HG03064 (cell line): ENCODE results near the gene FXYD5.

Source experiments
- ATAC-seq: cut with Tn5 transposase; IDR thresholded peaks from one replicate; pipeline ENCODE4 v1.9.1; 2021; ENCODE audit warnings: low read depth; ENCODE audit not compliant: unreplicated experiment

Gene FXYD5

GRCh38 chr19:35154525-35155406 is at the start of gene FXYD5:
Gene FXYD5 (plus strand): TSS chr19:35154735. CDS start chr19:35155551, 816 bp downstream.
- ATAC-seq = no peak

DNA sequence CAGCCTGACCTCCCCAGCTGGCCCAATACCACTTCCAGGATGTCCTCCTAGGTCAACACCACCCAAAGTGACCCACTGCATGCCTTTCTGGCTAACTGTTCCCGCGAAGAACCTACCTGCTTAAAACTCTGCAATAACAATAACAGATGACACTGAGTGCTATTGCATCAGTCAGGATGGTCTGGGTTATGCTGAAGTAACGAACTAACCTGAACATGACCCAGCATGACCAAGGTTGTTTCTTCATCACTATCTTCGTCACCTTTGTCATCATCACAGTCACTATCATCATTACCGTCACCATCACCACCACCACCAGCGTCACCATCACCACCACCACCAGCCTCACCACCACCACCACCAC is 49.5 kb upstream of the FXYD5 start:
- ATAC-seq = no peak

GRCh38 chr19:35105411-35106290 is 48.9 kb upstream of the FXYD5 start:
- ATAC-seq = no peak

- no peak for ATAC-seq
These were observed 48.3 kb upstream of the FXYD5 start for GRCh38 chr19:35106291-35106583.

GRCh38 chr19:35106898-35107541 is 47.5 kb upstream of the FXYD5 start:
- ATAC-seq = no peak

DNA sequence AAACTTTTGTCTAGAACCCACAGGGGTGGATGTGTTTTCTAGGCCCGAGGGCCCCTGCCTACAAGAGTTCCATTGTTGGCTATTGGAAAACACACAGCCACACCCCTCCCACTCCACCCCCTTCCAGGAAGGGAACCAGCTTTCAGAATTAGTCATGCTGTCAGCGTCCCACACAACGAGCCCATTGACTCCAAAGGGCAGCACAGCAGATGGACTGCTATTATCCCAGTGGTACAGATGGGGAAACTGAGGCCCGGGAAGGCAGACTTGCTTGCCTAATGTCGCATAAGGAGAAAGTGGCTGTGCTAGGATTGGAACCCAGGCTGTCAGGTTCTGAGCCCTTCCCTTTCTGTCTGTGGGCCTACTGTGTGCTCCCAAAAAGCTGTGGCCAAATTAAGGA is 47.0 kb upstream of the FXYD5 start:
- ATAC-seq = no peak

- ATAC-seq = no peak
These were observed 45.8 kb upstream of the FXYD5 start for GRCh38 chr19:35108730-35109129.

- no peak for ATAC-seq
These were observed 45.0 kb upstream of the FXYD5 start for GRCh38 chr19:35109395-35110112.

- no peak for ATAC-seq
These were observed 43.6 kb upstream of the FXYD5 start for GRCh38 chr19:35110974-35111373.

GRCh38 chr19:35112995-35113688 is 41.4 kb upstream of the FXYD5 start:
- no peak for ATAC-seq

DNA sequence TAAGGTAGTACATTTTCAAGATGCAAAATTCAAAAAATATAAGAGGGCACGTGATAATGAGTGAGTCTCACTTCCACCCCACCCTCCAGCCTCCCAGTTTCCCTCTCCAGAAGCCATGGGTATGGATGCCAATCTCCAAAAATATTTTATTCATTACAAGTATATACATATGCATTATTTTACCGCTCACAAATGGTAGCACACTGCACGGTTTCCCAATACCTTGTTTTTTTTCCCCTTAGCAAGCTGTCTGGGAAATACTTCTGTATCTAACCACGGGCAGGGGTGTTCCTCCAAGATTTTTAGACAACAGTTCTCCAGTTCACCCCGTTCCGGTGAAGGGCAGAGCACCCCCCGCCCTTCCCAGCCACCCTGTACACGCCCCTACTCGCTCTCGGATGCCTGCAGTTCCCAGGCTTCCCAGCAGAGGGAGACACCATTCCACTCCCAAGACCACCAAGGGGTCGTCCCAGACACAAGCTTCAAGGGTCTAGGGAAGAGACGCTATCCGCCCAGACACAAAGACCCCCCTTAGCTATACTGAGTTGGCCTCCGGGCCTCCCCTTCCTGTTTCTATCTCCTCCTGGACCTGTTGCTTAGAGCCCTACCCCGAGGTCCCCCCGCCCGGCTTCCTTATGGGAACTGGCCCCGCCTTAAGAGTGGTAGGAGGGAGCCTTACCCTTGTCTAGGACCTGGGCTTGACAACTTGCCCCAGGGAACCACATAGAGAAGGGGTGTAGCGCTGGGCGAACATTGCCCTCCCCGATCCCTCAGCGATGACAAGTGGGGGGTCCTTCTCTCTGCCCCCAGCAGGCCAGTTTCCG is 40.0 kb upstream of the FXYD5 start:
- no peak for ATAC-seq

- no peak for ATAC-seq
These were observed 39.2 kb upstream of the FXYD5 start, which contains the start of gene FXYD3 for GRCh38 chr19:35115177-35115951. Gene FXYD3 (plus strand): TSS chr19:35115823. CDS start chr19:35119377, 3,554 bp downstream.

- no peak for ATAC-seq
These were observed 38.3 kb upstream of the FXYD5 start for GRCh38 chr19:35116072-35116801.

DNA sequence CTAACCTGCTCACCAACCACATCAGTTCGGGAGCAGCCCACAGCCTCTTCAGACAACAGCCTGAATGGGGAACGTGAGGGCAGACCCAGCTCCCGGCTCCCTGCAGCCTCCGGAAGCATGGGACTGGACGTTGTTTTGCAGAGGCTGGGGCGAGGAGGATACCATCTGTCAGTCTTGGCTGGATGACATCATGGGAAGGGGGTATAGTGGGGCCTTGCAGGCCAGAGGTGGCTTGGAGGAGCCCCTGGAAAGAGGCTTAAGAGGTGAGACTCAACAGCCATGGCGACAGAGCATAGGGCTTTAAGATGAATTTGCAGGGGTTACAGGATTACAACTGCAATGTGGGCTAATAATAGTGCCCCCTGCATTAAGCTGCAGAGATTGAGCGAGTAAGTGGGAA is 37.4 kb upstream of the FXYD5 start:
- no peak for ATAC-seq

DNA sequence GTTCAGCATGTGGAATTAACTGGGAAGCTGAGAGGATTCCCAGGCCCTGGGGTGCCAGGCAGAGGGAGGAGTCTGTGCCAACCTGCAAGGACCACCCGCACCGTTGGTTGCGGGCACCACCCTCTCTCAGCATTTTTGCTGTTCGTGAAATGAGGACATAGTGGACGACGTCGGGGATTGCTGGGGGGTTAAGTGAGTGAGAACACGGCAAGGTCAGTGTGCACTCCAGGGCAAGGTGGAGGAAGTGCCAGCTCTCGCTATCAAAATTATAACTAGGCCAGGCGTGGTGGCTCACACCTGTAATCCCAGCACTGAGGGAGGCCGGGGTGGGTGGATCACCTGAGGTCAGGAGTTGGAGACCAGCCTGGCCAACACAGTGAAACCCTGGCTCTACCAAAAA is 36.7 kb upstream of the FXYD5 start:
- ATAC-seq = no peak

- no peak for ATAC-seq
These were observed 36.1 kb upstream of the FXYD5 start for GRCh38 chr19:35118268-35119020.

DNA sequence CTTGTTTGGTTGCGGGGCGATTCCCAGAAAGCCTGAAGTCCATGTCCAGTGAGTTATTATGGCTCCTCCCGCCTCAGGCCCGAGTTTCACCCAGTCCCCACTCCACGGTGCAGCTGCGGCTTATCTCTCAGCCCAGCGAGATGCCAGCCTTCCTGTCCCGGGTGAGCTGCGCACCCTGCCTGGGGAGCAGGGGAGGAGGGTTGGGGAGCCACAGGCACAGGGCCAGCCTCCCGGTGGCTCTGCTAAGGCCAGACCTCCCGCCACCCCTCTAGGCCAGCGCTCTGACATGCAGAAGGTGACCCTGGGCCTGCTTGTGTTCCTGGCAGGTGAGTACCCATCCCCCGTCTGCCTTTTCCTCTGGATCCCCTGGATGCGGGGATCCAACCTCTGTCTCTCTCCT is 35.4 kb upstream of the FXYD5 start:
- ATAC-seq = no peak
